K562 (cell line): ENCODE measurements around the gene HOXB4. TPM values are rescaled to one million over a fixed set of nuclear protein-coding genes. Genes with fewer than 3 reads are reported as not detected.

ENCODE experiments used
- GATAD2A ChIP-seq: fragments of 450-650 bp; IDR thresholded peaks from 2 replicates; pipeline ENCODE4 v1.6.1; 2017
- GTF2E2 ChIP-seq: fragments of 200-800 bp; sonication (Bioruptor generic); IDR thresholded peaks from 2 replicates; pipeline ENCODE4 v1.6.1; 2016; ENCODE audit warnings: missing genetic modification characterization, missing compliant biosample characterization
- HDAC3 ChIP-seq: fragments of 450-650 bp; IDR thresholded peaks from 2 replicates; pipeline ENCODE4 v1.6.1; 2018; ENCODE audit warnings: borderline replicate concordance, mild to moderate bottlenecking, moderate library complexity; ENCODE audit not compliant: partially characterized antibody
- JUN ChIP-seq, 2 experiments: sonication (generic) in 1 of 2; formaldehyde crosslinking in 1 of 2; IDR thresholded peaks; 2 replicates each; pipeline versions ENCODE4 v1.6.1 to v1.8.0; 2012 to 2022; ENCODE audit warnings: borderline replicate concordance in 2 of 2, mild to moderate bottlenecking in 2 of 2, improper control_type of control experiment in 1 of 2, low read depth in 1 of 2, low read length in 1 of 2, missing genetic modification reagents in 1 of 2
- NEUROD1 ChIP-seq: fragments of 150-350 bp; IDR thresholded peaks from 2 replicates; pipeline ENCODE4 v1.6.1; 2014; ENCODE audit warnings: borderline replicate concordance, low read length, low read depth; ENCODE audit not compliant: partially characterized antibody
- PHF21A ChIP-seq: fragments of 450-650 bp; IDR thresholded peaks from 2 replicates; pipeline ENCODE4 v1.6.1; 2017; ENCODE audit warnings: low read depth, borderline replicate concordance
- SMAD4 ChIP-seq: fragments of 250-450 bp; sonication (Bioruptor Pico); conservative IDR thresholded peaks from 2 replicates; pipeline ENCODE4 v1.8.0; 2021; ENCODE audit warnings: inconsistent platforms, mild to moderate bottlenecking, moderate library complexity
- TCF3 ChIP-seq: sonication (generic); formaldehyde crosslinking; IDR thresholded peaks from 2 replicates; pipeline ENCODE4 v1.4.0; 2020; ENCODE audit warnings: mild to moderate bottlenecking, missing genetic modification reagents
- polyA plus RNA-seq, 8 experiments: library from polyadenylated mRNA; depleted of rRNA in 4 of 8; stranded (reverse) in 5 of 8; unstranded in 3 of 8; fragments of >200 nt; fragmentation: Nextera tagmentation in 2 of 8; fragmentation: Illumina TruSeq in 1 of 8; extraction: Ambion mirVana in 2 of 8; extraction: Trizol in 1 of 8; gene quantifications; 2 replicates each; pipeline versions ENCODE4 v1.2.1 to v1.2.3, GENCODE V29; 2011 to 2014; ENCODE audit warnings: inconsistent platforms in 1 of 8, missing spikeins in 1 of 8
- total RNA-seq, 7 experiments: library from RNA; depleted of rRNA in 6 of 7; stranded (reverse); fragments of >200 nt in 6 of 7; fragmentation: Illumina TruSeq in 2 of 7; extraction: Trizol in 2 of 7; gene quantifications; 2 replicates each; pipeline versions ENCODE4 v1.2.1 to v1.2.3, GENCODE V29; 2011 to 2021; ENCODE audit warnings: low replicate concordance in 1 of 7
- TF ChIP-seq, protein P1 (sequence below), 2 experiments: fragments of 150-350 bp in 1 of 2; IDR thresholded peaks; 2 replicates each; pipeline ENCODE4 v1.6.1; 2012 to 2016; ENCODE audit warnings: low read depth in 2 of 2, low read length in 2 of 2, mild to moderate bottlenecking in 1 of 2, moderate library complexity in 1 of 2
- TF ChIP-seq, protein P2 (sequence below): IDR thresholded peaks from 2 replicates; pipeline ENCODE4 v1.6.1; 2016; ENCODE audit warnings: missing genetic modification characterization, missing compliant biosample characterization
- TF ChIP-seq, protein P3 (sequence below): fragments of 200-800 bp; sonication (Bioruptor generic); IDR thresholded peaks from 2 replicates; pipeline ENCODE4 v1.6.1; 2017; ENCODE audit warnings: missing genetic modification characterization, missing compliant biosample characterization
- TF ChIP-seq, protein P4 (sequence below): fragments of 450-650 bp; IDR thresholded peaks from 2 replicates; pipeline ENCODE4 v1.6.1; 2016; ENCODE audit warnings: mild to moderate bottlenecking

HOXB4 gene
- total and polyA plus RNA-seq, 9 of the 15 experiments (the other 6 are each of a cell fraction or from before 2014, with no cell fraction given), result 1.6 to 34.9 (median 14.9) TPM

DNA sequence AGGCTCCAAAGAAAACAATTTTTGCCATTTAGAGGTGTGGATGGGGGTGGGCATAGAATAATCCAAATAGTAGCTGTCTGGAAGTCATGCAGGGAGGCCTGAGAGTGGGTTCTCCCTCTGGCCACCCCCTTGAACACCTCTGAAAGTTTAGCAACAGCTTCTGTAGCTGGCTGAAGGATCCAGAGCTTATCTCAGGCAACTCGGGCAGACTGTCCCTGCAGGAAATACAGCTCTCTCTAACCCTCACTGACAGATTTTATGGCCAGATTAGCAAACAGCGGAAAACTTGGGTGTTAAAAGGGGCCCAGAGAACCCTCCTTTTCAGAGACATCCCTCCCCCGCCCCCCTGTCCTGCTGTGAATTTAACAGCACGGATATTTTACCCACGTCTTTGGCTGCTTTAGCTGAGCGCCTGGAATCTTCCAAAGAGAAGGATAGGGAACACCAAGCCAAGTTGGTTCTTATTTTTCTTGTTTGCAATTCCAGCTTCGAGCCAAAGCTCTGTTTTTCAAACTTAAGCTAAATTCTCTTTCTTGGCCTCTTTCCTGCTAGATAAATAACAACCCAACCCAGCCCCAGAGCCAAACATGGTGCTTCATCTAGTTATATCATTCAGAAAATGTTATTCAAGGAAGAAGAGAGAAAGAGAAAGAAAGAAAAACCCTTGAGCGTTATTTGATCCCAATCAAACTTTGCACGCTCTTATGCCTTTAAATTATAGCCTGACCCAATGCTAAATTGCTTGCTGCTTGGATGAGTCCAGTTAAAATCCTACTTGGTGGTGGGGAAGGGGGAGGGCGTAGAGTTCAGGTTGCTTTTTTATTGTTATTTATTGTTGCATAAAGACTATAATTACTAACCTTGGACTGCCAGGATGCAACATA is 31.0 kb downstream of the HOXB4 start (continued):
- 0 out of 2 replicates have a peak, but pooled peaks have one; percentile 32 for TF ChIP-seq JUN (IDR thresholded peaks at IDR 0.05; ENCODE audit: borderline replicate concordance, low read depth, low read length)
- no peak for TF ChIP-seq JUN (CRISPR knock-in tag; IDR thresholded peaks at IDR 0.05; ENCODE audit: borderline replicate concordance)
- peak; percentile 91; the same call in 1 of the 2 replicates for TF ChIP-seq PHF21A
- TF ChIP-seq, protein P1, sequence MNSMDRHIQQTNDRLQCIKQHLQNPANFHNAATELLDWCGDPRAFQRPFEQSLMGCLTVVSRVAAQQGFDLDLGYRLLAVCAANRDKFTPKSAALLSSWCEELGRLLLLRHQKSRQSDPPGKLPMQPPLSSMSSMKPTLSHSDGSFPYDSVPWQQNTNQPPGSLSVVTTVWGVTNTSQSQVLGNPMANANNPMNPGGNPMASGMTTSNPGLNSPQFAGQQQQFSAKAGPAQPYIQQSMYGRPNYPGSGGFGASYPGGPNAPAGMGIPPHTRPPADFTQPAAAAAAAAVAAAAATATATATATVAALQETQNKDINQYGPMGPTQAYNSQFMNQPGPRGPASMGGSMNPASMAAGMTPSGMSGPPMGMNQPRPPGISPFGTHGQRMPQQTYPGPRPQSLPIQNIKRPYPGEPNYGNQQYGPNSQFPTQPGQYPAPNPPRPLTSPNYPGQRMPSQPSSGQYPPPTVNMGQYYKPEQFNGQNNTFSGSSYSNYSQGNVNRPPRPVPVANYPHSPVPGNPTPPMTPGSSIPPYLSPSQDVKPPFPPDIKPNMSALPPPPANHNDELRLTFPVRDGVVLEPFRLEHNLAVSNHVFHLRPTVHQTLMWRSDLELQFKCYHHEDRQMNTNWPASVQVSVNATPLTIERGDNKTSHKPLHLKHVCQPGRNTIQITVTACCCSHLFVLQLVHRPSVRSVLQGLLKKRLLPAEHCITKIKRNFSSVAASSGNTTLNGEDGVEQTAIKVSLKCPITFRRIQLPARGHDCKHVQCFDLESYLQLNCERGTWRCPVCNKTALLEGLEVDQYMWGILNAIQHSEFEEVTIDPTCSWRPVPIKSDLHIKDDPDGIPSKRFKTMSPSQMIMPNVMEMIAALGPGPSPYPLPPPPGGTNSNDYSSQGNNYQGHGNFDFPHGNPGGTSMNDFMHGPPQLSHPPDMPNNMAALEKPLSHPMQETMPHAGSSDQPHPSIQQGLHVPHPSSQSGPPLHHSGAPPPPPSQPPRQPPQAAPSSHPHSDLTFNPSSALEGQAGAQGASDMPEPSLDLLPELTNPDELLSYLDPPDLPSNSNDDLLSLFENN (IDR thresholded peaks at IDR 0.05; ENCODE audit: low read depth in 2 of 2, low read length in 2 of 2), result peak in 1 of 2 experiments; percentile 85; a peak in 2 of 4 replicates
- TF ChIP-seq TCF3, result peak; percentile 82
- peak; percentile 63 for TF ChIP-seq NEUROD1
- TF ChIP-seq HDAC3, result peak; percentile 74
- TF ChIP-seq, protein P2, sequence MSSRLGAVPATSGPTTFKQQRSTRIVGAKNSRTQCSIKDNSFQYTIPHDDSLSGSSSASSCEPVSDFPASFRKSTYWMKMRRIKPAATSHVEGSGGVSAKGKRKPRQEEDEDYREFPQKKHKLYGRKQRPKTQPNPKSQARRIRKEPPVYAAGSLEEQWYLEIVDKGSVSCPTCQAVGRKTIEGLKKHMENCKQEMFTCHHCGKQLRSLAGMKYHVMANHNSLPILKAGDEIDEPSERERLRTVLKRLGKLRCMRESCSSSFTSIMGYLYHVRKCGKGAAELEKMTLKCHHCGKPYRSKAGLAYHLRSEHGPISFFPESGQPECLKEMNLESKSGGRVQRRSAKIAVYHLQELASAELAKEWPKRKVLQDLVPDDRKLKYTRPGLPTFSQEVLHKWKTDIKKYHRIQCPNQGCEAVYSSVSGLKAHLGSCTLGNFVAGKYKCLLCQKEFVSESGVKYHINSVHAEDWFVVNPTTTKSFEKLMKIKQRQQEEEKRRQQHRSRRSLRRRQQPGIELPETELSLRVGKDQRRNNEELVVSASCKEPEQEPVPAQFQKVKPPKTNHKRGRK (tag), result no peak
- TF ChIP-seq GTF2E2 (tag), result 0 out of 2 replicates have a peak, but pooled peaks have one; percentile 51
- TF ChIP-seq, protein P3, sequence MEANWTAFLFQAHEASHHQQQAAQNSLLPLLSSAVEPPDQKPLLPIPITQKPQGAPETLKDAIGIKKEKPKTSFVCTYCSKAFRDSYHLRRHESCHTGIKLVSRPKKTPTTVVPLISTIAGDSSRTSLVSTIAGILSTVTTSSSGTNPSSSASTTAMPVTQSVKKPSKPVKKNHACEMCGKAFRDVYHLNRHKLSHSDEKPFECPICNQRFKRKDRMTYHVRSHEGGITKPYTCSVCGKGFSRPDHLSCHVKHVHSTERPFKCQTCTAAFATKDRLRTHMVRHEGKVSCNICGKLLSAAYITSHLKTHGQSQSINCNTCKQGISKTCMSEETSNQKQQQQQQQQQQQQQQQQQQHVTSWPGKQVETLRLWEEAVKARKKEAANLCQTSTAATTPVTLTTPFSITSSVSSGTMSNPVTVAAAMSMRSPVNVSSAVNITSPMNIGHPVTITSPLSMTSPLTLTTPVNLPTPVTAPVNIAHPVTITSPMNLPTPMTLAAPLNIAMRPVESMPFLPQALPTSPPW (CRISPR knock-in tag), result peak; percentile 87
- TF ChIP-seq SMAD4, result peak; percentile 85
- TF ChIP-seq, protein P4, sequence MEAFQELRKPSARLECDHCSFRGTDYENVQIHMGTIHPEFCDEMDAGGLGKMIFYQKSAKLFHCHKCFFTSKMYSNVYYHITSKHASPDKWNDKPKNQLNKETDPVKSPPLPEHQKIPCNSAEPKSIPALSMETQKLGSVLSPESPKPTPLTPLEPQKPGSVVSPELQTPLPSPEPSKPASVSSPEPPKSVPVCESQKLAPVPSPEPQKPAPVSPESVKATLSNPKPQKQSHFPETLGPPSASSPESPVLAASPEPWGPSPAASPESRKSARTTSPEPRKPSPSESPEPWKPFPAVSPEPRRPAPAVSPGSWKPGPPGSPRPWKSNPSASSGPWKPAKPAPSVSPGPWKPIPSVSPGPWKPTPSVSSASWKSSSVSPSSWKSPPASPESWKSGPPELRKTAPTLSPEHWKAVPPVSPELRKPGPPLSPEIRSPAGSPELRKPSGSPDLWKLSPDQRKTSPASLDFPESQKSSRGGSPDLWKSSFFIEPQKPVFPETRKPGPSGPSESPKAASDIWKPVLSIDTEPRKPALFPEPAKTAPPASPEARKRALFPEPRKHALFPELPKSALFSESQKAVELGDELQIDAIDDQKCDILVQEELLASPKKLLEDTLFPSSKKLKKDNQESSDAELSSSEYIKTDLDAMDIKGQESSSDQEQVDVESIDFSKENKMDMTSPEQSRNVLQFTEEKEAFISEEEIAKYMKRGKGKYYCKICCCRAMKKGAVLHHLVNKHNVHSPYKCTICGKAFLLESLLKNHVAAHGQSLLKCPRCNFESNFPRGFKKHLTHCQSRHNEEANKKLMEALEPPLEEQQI, result no peak
- peak; percentile 77 for TF ChIP-seq GATAD2A
